D721Med (cell line): ENCODE measurements around the gene RBM48.
"Not testable (repeated sequence)": the region's sequence is repeated elsewhere in the genome, so short reads cannot be mapped to it uniquely, and the experiment has no call there.

Source experiments
- DNase-seq: peaks from one replicate; pipeline ENCODE4 v3.0.0; 2011; ENCODE audit warnings: low spot score; ENCODE audit not compliant: insufficient read length
- FAIRE-seq: peaks from 2 replicates; lab custom pipeline; 2011; peaks lifted over from hg19 to GRCh38; lab: Jason Lieb, UNC
- CTCF ChIP-seq: IDR thresholded peaks from 2 replicates; pipeline ENCODE4 v1.5.1; 2012; ENCODE audit warnings: mild to moderate bottlenecking, control low read depth; ENCODE audit not compliant: insufficient read depth; ENCODE audit errors: missing control alignments

RBM48 gene

GRCh38 chr7:92528188-92528957 lies at the start of gene RBM48, which contains the start of gene PEX1:
Gene RBM48, plus strand, starts transcription at chr7:92528795. Its CDS starts 19 bp downstream, at chr7:92528814.
Gene PEX1, minus strand, starts transcription at chr7:92528520. Its CDS starts 85 bp downstream, at chr7:92528435.
- FAIRE-seq, result peak; percentile 61
- peak; percentile 61 for DNase-seq
- TF ChIP-seq CTCF, result peak; percentile 63

GRCh38 chr7:92479146-92479545 lies 49.4 kb upstream of the RBM48 start:
- not testable (repeated sequence) for DNase-seq, FAIRE-seq

GRCh38 chr7:92483624-92484023 lies 45.0 kb upstream of the RBM48 start:
- not testable (repeated sequence) for DNase-seq, FAIRE-seq

- DNase-seq, FAIRE-seq: not testable (repeated sequence)
These were observed 44.4 kb upstream of the RBM48 start for GRCh38 chr7:92484226-92484625.

GRCh38 chr7:92485267-92485892 lies 43.2 kb upstream of the RBM48 start:
- FAIRE-seq (no peak), DNase-seq (no peak)
- no peak for TF ChIP-seq CTCF

- no peak for TF ChIP-seq CTCF
- FAIRE-seq (no peak), DNase-seq (no peak)
These were observed 42.6 kb upstream of the RBM48 start for GRCh38 chr7:92485974-92486373.

- no peak for DNase-seq
- FAIRE-seq, result no peak
- no peak for TF ChIP-seq CTCF
These were observed 40.8 kb upstream of the RBM48 start for GRCh38 chr7:92487804-92488203.

- DNase-seq (no peak), FAIRE-seq (no peak)
- TF ChIP-seq CTCF, result no peak
These were observed 39.0 kb upstream of the RBM48 start for GRCh38 chr7:92489634-92490033.
